Measurements from ENCODE around the gene PGA5.
"Not testable (repeated sequence)": the region's sequence is repeated elsewhere in the genome, so short reads cannot be mapped to it uniquely, and the experiment has no call there.

DNA sequence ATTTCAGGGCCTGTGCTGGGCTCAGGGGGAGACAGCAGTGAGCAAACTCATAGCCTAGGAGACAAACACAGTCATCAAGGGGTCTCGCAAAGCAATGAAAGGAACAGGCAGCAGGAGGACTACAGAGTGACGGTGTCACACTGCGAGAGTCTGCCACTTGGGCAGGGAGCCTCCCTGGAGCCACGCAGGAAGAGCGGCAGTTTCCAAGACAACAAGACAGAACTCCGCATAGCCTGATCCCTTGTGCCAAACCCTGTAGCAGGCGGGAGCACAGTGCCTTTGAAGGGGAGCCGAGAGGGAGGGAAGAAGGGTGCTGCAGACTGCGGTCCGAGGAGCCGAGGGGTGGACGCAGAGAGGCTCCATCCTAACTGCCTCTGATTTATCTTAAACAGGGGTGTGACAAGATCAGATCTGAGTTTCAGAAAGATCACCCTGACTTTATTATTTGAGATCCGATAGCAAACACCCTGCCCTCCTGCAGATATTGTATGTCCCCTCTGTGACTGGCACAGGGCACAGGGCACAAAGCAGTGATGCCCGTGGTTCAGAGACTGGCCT is 36.4 kb upstream of the PGA5 start:
- TF ChIP-seq CTCF (IDR thresholded peaks at IDR 0.05; ENCODE audit: insufficient read depth, low read depth, low read length); EZH2 (IDR thresholded peaks at IDR 0.05; ENCODE audit: insufficient read depth, low read length): not testable (repeated sequence)

Measured in astrocyte (in vitro differentiated cells and primary cell).